Stomach (tissue), 9 donors: ENCODE results near the gene ELOA. TPM values are rescaled to one million over a fixed set of nuclear protein-coding genes. Genes with fewer than 3 reads are reported as not detected.

Experiments used
- DNase-seq, 2 donors: peaks; one replicate each; pipeline versions ENCODE4 v3.0.0 to v3.0.0-alpha.2; 2013 to 2019
- H3K27ac ChIP-seq, 5 donors: fragments of 200-600 bp in 4 of 5; sonication (generic) in 4 of 5; one replicate each; pipeline ENCODE4 v1.5.1; 2013 to 2019; ENCODE audit warnings: mild to moderate bottlenecking in 1 of 5, moderate library complexity in 1 of 5
- H3K27me3 ChIP-seq, 3 donors: fragments of 200-600 bp; sonication (generic); one replicate each; pipeline ENCODE4 v1.5.1; 2017 to 2019; ENCODE audit warnings: mixed run types in 1 of 3
- H3K36me3 ChIP-seq, 4 donors: fragments of 200-600 bp; sonication (generic); 1 replicate in 3 of 4; 2 replicates in 1 of 4; pipeline ENCODE4 v1.5.1; 2016 to 2019
- H3K4me1 ChIP-seq, 4 donors: fragments of 200-600 bp; sonication (generic); one replicate each; pipeline ENCODE4 v1.5.1; 2016 to 2019
- H3K4me3 ChIP-seq, 4 donors: fragments of 200-600 bp; sonication (generic) in 3 of 4; one replicate each; pipeline ENCODE4 v1.5.1; 2016 to 2019; ENCODE audit warnings: mild to moderate bottlenecking in 1 of 4
- H3K9me3 ChIP-seq, 4 donors: fragments of 200-600 bp; sonication (generic); one replicate each; pipeline ENCODE4 v1.5.1; 2016 to 2019
- CTCF ChIP-seq, 7 experiments: fragments of 450-650 bp in 4 of 7; fragments of 200-600 bp in 3 of 7; sonication (generic) in 3 of 7; IDR thresholded peaks; one replicate each; pipeline ENCODE4 v1.5.1; 2016 to 2019; ENCODE audit warnings: antibody characterized with exemption in 7 of 7, control low read depth in 2 of 7, mild to moderate bottlenecking in 1 of 7
- EP300 ChIP-seq: sonication (generic); formaldehyde crosslinking; IDR thresholded peaks from one replicate; pipeline ENCODE4 v1.6.1; 2017; ENCODE audit warnings: antibody characterized with exemption
- POLR2A ChIP-seq, 4 donors: fragments of 450-650 bp; IDR thresholded peaks; one replicate each; pipeline ENCODE4 v1.6.1; 2016; ENCODE audit warnings: antibody characterized with exemption in 4 of 4, control low read depth in 2 of 4, mild to moderate bottlenecking in 1 of 4, moderate library complexity in 1 of 4
- POLR2AphosphoS5 ChIP-seq, 3 donors: sonication (generic); formaldehyde crosslinking; IDR thresholded peaks; one replicate each; pipeline ENCODE4 v1.6.1; 2016; ENCODE audit warnings: antibody characterized with exemption in 3 of 3
- WGBS, 5 donors: extraction: QIAGEN DNeasy Blood & Tissue Kit in 3 of 5; methylation state at CpG; one replicate each; pipeline versions ENCODE4 v1.1.5 to v1.1.7; 2013 to 2018; 5-methylcytosine and 5-hydroxymethylcytosine counted together
- intact Hi-C: fragments of 100-400 bp; cut with DNase I; formaldehyde crosslinking; loops from one replicate; pipeline ENCODE4 v1.15.1; 2023; ENCODE audit warnings: low total_unique reads
- polyA plus RNA-seq, 3 donors: library from polyadenylated mRNA; stranded (reverse); fragments of 200-250 nt; gene quantifications; one replicate each; pipeline ENCODE4 v1.2.3, GENCODE V29; 2013
- total RNA-seq, 5 donors: library from RNA; depleted of rRNA; stranded (reverse); fragments of >200 nt; gene quantifications; one replicate each; pipeline versions ENCODE4 v1.1.0 to v1.2.3, GENCODE V29; 2014 to 2016
- donor health status: healthy with polysubstance abuse.
- donor health status: Bipolar disorder and iron deficiency.
- donor health status: healthy.

The ELOA gene
- total and polyA plus RNA-seq, 8 donors = 7.2 to 54.0 (median 26.0) TPM

DNA sequence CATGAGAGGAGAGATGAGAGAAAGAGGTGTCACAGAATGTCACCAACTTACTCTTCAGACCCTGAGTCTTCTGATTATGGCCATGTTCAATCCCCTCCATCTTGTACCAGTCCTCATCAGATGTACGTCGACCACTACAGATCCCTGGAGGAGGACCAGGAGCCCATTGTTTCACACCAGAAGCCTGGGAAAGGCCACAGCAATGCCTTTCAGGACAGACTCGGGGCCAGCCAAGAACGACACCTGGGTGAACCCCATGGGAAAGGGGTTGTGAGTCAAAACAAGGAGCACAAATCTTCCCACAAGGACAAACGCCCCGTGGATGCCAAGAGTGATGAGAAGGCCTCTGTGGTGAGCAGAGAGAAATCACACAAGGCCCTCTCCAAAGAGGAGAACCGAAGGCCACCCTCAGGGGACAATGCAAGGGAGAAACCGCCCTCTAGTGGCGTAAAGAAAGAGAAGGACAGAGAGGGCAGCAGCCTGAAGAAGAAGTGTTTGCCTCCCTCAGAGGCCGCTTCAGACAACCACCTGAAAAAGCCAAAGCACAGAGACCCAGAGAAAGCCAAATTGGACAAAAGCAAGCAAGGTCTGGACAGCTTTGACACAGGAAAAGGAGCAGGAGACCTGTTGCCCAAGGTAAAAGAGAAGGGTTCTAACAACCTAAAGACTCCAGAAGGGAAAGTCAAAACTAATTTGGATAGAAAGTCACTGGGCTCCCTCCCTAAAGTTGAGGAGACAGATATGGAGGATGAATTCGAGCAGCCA lies 8.0 kb downstream of the ELOA start:
- peaks cover 64 to 83% (median 79%) of the 10 kb centered on the region in 4 donors for H3K36me3 ChIP-seq
- H3K27ac ChIP-seq = peak overlapping the region in 3 of 5 donors; percentile 15 to 36 (median 24)
- no peaks in the 10 kb centered on the region for H3K27me3 ChIP-seq
- H3K4me3 ChIP-seq = no peak overlapping the region
- DNase-seq = peak; percentile 60 to 76
- peaks cover 28 to 56% (median 48%) of the 10 kb centered on the region in 4 donors for H3K4me1 ChIP-seq
- intact Hi-C loops = no loop called here
- no peaks in the 10 kb centered on the region for H3K9me3 ChIP-seq
- 30 to 54% (median 38%) methylated on average over 11 of the region's 11 CpGs for WGBS, 5 donors
- no peak for TF ChIP-seq POLR2A (IDR thresholded peaks at IDR 0.05)
- TF ChIP-seq EP300 = no peak
- TF ChIP-seq POLR2AphosphoS5 (IDR thresholded peaks at IDR 0.05) = peak in 1 of 3 donors; percentile 70
- peak in 5 of 7 experiments; percentile 44 to 66 (median 48) for TF ChIP-seq CTCF (IDR thresholded peaks at IDR 0.05)

DNA sequence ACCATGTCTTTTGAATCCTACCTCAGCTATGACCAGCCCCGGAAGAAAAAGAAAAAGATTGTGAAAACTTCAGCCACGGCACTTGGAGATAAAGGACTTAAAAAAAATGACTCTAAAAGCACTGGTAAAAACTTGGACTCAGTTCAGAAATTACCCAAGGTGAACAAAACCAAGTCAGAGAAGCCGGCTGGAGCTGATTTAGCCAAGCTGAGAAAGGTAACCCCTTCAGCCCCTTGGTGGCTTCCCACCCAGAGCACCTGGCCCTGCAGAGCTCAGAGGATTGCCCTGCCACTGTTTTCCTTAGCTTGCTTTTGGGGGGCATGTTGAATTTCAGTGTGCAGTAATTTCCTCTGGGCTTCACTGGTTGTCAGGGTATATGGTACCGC lies 8.5 kb downstream of the ELOA start:
- H3K4me1 ChIP-seq = peaks cover 26 to 50% (median 42%) of the 10 kb centered on the region in 4 donors
- no peaks in the 10 kb centered on the region for H3K27me3 ChIP-seq
- peaks cover 69 to 86% (median 81%) of the 10 kb centered on the region in 4 donors for H3K36me3 ChIP-seq
- H3K27ac ChIP-seq = peak overlapping the region in 1 of 5 donors; percentile 15
- no peaks in the 10 kb centered on the region for H3K9me3 ChIP-seq
- DNase-seq = no peak
- 45 to 84% (median 58%) methylated on average over 4 of the region's 4 CpGs for WGBS, 5 donors
- H3K4me3 ChIP-seq = peak overlapping the region in 1 of 4 donors; percentile 4
- intact Hi-C loops = no loop called here
- TF ChIP-seq CTCF (IDR thresholded peaks at IDR 0.05) (no peak), POLR2AphosphoS5 (IDR thresholded peaks at IDR 0.05) (no peak), POLR2A (IDR thresholded peaks at IDR 0.05) (no peak), EP300 (no peak)

GRCh38 chr1:23752909-23753308 lies 9.6 kb downstream of the ELOA start:
- Histone ChIP-seq H3K9me3 (no peaks in the 10 kb centered on the region), H3K36me3 (peaks cover 80 to 91% (median 88%) of the 10 kb centered on the region in 4 donors), H3K27me3 (no peaks in the 10 kb centered on the region), H3K4me1 (peaks cover 17 to 39% (median 33%) of the 10 kb centered on the region in 4 donors), H3K27ac (no peak overlapping the region), H3K4me3 (no peak overlapping the region)
- DNase-seq = no peak
- intact Hi-C loops = no loop called here
- WGBS, 5 donors = 82 to 100% (median 87%) methylated on average over 1 of the region's 1 CpG
- TF ChIP-seq EP300 (no peak), POLR2A (IDR thresholded peaks at IDR 0.05) (no peak), POLR2AphosphoS5 (IDR thresholded peaks at IDR 0.05) (no peak), CTCF (IDR thresholded peaks at IDR 0.05) (no peak)

DNA sequence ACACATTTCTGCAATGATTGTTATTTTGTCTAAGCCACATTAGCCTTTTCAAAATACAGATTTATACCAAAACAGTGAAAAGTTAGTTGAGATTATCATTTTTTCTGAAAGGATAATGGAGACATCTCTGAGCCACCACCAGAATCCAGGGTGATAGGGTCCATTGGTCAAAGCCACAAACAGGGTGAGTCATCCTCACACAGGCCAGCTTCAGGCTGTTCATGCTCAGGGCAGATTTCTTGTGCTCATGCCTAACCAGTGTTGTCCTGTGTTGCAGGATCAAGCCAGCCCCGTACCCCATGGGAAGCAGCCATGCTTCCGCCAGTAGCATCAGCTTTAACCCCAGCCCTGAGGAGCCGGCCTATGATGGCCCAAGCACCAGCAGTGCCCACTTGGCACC lies 13.4 kb downstream of the ELOA start:
- TF ChIP-seq EP300 (no peak), POLR2A (IDR thresholded peaks at IDR 0.05) (no peak), CTCF (IDR thresholded peaks at IDR 0.05) (no peak), POLR2AphosphoS5 (IDR thresholded peaks at IDR 0.05) (no peak)
- H3K27me3 ChIP-seq = no peaks in the 10 kb centered on the region
- H3K36me3 ChIP-seq = peaks cover 92 to 100% (median 100%) of the 10 kb centered on the region in 4 donors
- H3K9me3 ChIP-seq = no peaks in the 10 kb centered on the region
- 78 to 94% (median 90%) methylated on average over 3 of the region's 3 CpGs for WGBS, 5 donors
- peaks cover 0 to 38% (median 6%) of the 10 kb centered on the region in 4 donors for H3K4me1 ChIP-seq
- H3K4me3 ChIP-seq = no peak overlapping the region
- H3K27ac ChIP-seq = no peak overlapping the region
- DNase-seq = no peak
- intact Hi-C loops = no loop called here
